ENCODE measurements around the gene KLHL22.

KLHL22 gene

GRCh38 chr22:20433686-20434241 lies 61.8 kb downstream of the KLHL22 start:
- H3K4me3 ChIP-seq (replicated peaks in 1 of 2; ENCODE audit: low read depth in 2 of 2, low read length in 2 of 2), result no peak overlapping the region
- TF ChIP-seq CTCF (IDR thresholded peaks at IDR 0.05; ENCODE audit: low read depth, low read length), result no peak
- no peak for DNase-seq (ENCODE audit: low read depth in 2 of 2)

DNA sequence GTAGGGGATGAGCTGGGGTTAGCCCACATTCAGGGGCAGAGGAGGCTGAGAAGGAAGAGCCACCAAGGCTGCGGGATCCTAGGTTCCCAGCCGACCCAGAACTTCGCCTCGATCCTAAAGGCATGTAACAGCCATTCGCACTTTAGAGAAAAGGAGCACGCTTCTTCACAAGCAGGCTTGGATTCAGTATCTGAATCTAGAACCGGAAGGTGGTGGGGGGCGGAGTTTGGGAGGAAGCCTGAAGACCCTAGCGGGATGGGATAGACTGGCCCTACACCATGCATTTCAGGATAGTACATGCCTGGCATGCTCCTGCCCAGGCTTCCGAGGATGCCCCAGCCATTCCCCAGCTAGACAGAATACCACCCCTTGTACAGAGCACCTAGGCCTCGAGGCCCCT lies 62.4 kb downstream of the KLHL22 start:
- H3K4me3 ChIP-seq (replicated peaks in 1 of 2; ENCODE audit: low read depth in 2 of 2, low read length in 2 of 2), result no peak overlapping the region
- no peak for DNase-seq (ENCODE audit: low read depth in 2 of 2)
- no peak for TF ChIP-seq CTCF (IDR thresholded peaks at IDR 0.05; ENCODE audit: low read depth, low read length)

DNA sequence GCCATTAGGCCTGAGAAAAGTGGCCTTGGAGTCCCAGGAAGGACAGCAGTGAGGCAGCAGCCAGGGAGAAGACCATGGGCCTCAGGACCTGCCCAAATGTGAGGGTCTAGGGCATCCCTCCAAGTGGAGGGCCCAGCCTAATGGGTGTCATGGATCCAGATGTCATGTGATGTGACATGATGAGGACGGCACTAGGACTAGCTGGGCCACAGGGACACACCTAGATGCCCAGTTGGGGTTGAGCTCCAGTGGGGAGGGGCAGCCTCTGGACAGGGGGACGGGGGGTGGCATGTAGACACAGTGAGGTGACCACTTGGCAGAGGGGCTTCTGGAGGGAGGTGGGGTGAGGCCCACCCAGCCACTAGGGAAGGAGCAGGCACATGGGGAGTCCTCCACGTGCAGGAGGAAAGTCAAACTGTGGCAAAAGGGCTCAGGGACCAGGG lies 63.3 kb downstream of the KLHL22 start:
- TF ChIP-seq CTCF (IDR thresholded peaks at IDR 0.05; ENCODE audit: low read depth, low read length), result no peak
- DNase-seq (ENCODE audit: low read depth in 2 of 2), result no peak
- H3K4me3 ChIP-seq (replicated peaks in 1 of 2; ENCODE audit: low read depth in 2 of 2, low read length in 2 of 2), result no peak overlapping the region

DNA sequence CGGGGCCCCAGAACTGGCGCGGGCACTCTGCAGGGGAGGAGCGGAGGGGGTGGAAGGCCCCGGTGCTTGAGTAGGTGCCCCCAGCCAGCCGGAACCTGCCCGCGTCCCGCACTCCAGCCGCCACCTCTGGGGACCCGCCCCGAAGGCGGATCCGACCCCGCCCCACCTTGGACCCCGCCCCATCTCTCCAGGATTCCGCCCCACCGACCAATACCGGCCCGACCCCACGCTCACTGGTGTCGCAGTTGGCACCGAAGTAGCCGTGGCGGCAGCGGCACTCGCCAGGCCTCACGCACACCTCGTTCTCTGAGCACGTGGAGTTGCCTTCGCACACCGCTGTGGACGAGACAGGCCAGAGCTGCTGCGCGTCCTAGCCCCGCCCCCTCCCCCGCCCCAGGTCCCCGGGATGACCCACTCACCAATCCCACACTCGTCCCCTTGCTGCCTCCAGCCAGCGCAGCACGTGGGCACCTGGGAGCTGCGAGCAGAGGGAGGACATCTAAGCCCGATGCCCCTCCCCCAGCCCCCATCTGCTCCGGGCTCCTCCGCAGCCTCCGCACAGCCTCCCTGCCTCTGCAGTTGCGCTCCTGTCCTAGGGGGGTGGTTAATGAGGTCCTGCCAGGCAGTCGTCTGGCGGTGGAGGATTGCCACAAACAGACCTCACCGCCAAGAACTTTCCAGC lies 63.9 kb downstream of the KLHL22 start:
- H3K4me3 ChIP-seq (replicated peaks in 1 of 2; ENCODE audit: low read depth in 2 of 2, low read length in 2 of 2), result no peak overlapping the region
- no peak for DNase-seq (ENCODE audit: low read depth in 2 of 2)
- no peak for TF ChIP-seq CTCF (IDR thresholded peaks at IDR 0.05; ENCODE audit: low read depth, low read length)

DNA sequence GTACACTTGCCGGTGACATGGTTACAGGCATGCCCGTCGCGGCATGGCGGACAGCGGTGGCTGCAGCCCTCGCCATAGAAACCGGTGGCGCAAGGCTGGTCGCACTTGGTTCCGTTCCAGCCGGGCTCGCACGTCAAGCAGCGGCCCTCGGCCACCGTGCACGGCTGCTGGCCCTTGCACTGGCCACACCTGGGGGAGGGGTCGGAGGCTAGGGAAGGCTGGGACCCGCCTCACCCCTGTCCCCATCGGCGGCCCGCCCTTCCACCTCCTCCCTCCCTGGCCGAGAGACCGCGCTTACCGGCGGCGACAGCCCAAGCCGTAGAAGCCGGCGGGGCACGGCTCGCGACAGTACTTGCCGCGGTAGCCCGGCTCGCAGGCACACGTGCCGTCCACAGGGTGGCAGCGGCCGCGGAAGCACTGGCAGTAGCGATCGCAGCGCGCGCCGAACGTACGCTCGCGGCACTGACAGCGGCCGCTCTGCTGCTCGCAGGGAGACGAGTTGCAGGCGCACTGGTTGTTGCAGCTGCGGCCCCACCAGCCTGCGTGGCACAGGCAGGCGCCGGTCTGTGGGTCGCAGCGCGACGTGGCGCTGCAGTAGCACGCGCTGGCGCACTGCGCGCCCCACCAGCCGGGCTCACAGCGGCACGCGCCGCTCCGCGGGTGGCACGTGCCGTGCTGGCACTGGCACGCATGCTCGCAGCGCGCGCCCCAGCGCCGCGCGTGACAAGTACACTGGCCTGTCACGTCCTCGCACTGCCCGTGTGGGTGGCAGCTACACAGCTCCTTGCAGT lies 64.7 kb downstream of the KLHL22 start:
- TF ChIP-seq CTCF (IDR thresholded peaks at IDR 0.05; ENCODE audit: low read depth, low read length), result no peak
- no peak for DNase-seq (ENCODE audit: low read depth in 2 of 2)
- no peak overlapping the region for H3K4me3 ChIP-seq (replicated peaks in 1 of 2; ENCODE audit: low read depth in 2 of 2, low read length in 2 of 2)

DNA sequence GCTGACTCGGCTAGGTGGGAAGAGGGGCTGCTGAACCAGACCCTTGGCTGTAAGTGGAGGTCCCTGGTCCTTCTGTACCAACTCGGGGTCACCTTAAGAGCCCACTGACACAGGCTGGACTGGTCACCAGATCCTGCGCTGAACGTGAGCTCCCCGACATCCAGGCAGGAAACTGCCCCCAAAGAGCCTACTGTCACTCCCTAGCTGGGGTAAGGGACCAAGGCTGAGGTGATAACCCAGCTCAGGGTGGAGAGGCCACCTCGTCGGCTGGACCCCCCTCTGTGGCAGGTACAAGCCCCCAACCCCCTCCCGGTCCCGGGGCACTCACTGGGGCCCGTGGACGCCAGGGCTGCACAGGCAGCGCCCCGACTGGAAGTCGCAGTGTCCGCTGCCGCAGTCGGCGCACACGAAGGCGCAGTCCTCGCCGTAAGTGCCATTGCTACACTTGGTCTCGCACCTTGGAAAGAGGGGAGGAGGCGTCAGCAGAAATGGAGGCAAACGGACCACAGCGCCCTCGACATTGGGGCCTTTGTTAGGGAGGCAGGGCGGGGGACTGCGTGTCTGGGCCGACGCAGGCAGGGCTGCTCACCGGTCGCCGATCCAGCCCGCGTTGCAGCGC lies 65.4 kb downstream of the KLHL22 start:
- no peak for TF ChIP-seq CTCF (IDR thresholded peaks at IDR 0.05; ENCODE audit: low read depth, low read length)
- DNase-seq (ENCODE audit: low read depth in 2 of 2), result no peak
- H3K4me3 ChIP-seq (replicated peaks in 1 of 2; ENCODE audit: low read depth in 2 of 2, low read length in 2 of 2), result no peak overlapping the region
